Tibial artery (tissue), 4 donors: ENCODE data around the gene TMEM213.

Experiments used
- DNase-seq, 2 donors: peaks; one replicate each; pipeline ENCODE4 v3.0.0-alpha.2; 2019
- H3K27ac ChIP-seq, 2 donors: fragments of 200-600 bp; sonication (generic) in 1 of 2; 1 replicate in 1 of 2; 2 replicates in 1 of 2; pipeline ENCODE4 v1.5.1; 2018 to 2019; ENCODE audit warnings: mild to moderate bottlenecking in 1 of 2
- H3K27me3 ChIP-seq, 2 donors: fragments of 200-600 bp; sonication (generic) in 1 of 2; one replicate each; pipeline versions ENCODE4 v1.5.1 to v1.6.0; 2016 to 2019
- H3K36me3 ChIP-seq, 3 donors: fragments of 200-600 bp; sonication (generic) in 2 of 3; one replicate each; pipeline ENCODE4 v1.5.1; 2016 to 2019; ENCODE audit warnings: mild to moderate bottlenecking in 2 of 3
- H3K4me1 ChIP-seq, 4 donors: fragments of 200-600 bp; sonication (generic) in 2 of 4; 1 replicate in 3 of 4; 2 replicates in 1 of 4; pipeline ENCODE4 v1.5.1; 2016 to 2019
- H3K4me3 ChIP-seq, 2 donors: fragments of 200-600 bp; sonication (generic) in 1 of 2; 1 replicate in 1 of 2; 2 replicates in 1 of 2; pipeline ENCODE4 v1.5.1; 2018 to 2019; ENCODE audit warnings: mild to moderate bottlenecking in 2 of 2
- H3K9me3 ChIP-seq, 3 donors: fragments of 200-600 bp; sonication (generic) in 1 of 3; one replicate each; pipeline ENCODE4 v1.5.1; 2016 to 2019
- intact Hi-C: fragments of 100-400 bp; cut with DNase I; formaldehyde crosslinking; loops from one replicate; pipeline ENCODE4 v1.15.0; 2023; ENCODE audit warnings: low total_unique reads
- TF ChIP-seq, protein P1 (sequence below), 2 experiments: fragments of 200-600 bp in 1 of 2; fragments of 450-650 bp in 1 of 2; IDR thresholded peaks; one replicate each; pipeline ENCODE4 v1.5.1; 2017 to 2019; ENCODE audit warnings: antibody characterized with exemption in 2 of 2, mild to moderate bottlenecking in 1 of 2, moderate library complexity in 1 of 2

Gene TMEM213

DNA sequence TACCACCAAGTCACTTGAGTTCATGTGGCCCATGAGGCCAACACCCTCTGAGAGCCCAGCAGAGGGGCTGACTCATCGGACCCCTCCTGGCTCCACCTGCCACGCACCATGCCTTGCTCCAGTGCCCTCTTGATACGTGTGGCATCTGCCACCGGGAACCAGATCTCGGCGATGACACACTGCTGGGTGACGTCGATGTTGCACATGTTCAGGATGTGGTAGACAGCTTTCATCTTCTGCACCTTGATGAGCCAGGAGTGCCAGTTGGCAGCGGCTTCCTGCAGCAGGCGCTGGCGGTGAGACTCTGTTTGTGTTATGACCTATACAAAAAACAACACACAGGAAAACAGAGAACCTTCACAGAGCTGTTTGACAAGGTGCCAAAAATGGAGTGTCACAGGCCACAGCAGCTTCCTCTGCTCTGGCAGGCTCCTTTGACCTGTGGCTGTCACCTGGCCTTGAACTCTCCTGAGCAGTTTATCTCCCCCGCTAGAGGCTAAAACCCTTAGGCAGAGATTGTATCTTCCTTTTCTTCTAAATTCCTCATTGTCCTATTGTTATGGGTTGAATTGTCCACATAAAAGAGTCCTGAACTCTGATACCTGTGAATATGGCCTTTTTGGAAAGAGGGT is 45.2 kb upstream of the TMEM213 start:
- peaks cover 0 to 9% of the 10 kb centered on the region in 2 donors for H3K27me3 ChIP-seq
- no peaks in the 10 kb centered on the region for H3K9me3 ChIP-seq
- H3K27ac ChIP-seq = no peak overlapping the region
- intact Hi-C loops = no loop called here
- peak in 1 of 2 donors; percentile 20 for DNase-seq
- H3K4me1 ChIP-seq = no peaks in the 10 kb centered on the region
- no peaks in the 10 kb centered on the region for H3K36me3 ChIP-seq
- TF ChIP-seq, protein P1, sequence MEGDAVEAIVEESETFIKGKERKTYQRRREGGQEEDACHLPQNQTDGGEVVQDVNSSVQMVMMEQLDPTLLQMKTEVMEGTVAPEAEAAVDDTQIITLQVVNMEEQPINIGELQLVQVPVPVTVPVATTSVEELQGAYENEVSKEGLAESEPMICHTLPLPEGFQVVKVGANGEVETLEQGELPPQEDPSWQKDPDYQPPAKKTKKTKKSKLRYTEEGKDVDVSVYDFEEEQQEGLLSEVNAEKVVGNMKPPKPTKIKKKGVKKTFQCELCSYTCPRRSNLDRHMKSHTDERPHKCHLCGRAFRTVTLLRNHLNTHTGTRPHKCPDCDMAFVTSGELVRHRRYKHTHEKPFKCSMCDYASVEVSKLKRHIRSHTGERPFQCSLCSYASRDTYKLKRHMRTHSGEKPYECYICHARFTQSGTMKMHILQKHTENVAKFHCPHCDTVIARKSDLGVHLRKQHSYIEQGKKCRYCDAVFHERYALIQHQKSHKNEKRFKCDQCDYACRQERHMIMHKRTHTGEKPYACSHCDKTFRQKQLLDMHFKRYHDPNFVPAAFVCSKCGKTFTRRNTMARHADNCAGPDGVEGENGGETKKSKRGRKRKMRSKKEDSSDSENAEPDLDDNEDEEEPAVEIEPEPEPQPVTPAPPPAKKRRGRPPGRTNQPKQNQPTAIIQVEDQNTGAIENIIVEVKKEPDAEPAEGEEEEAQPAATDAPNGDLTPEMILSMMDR (IDR thresholded peaks at IDR 0.05) = no peak
- H3K4me3 ChIP-seq = no peak overlapping the region

DNA sequence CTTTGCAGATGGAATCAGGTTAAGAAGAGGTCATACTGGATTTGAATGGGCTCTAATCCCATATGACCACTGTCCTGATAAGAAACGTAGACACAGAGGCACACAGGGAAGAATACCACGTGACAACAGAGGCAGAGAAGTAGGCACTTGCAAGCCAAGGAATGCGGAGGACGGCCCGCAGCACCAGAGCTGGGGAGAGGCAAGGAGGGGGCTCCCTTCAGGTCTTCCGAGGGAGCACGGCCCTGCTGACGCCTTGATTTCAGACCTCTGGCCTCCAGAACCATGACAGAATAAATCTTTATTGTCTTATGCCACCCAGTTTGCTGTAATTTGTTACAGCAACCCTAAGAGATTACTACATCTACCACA is 44.7 kb upstream of the TMEM213 start:
- Histone ChIP-seq H3K4me3 (no peak overlapping the region), H3K27me3 (peaks cover 0 to 9% of the 10 kb centered on the region in 2 donors), H3K36me3 (no peaks in the 10 kb centered on the region), H3K9me3 (no peaks in the 10 kb centered on the region), H3K27ac (no peak overlapping the region), H3K4me1 (no peaks in the 10 kb centered on the region)
- TF ChIP-seq, protein P1 (IDR thresholded peaks at IDR 0.05) = no peak
- no peak for DNase-seq
- intact Hi-C loops = no loop called here

DNA sequence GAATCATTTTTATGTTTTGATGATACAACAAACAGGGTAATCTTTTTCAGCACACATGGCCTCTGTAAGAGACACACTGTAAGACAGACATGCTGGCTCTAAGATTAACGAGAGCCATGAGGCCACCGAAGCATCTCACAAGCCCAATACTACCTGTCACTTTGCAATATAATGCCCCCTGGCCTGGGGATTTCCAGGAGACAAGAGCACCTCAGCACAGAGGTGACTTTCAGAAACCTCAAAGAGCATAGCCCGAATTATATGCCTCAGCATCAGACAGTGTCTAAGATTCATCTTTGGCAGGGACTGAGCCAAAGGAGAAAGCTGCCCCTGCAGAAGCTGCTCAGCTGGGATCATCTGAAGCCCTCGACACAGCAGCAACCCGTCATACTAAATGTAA is 44.2 kb upstream of the TMEM213 start:
- TF ChIP-seq, protein P1 (IDR thresholded peaks at IDR 0.05) = no peak
- no peaks in the 10 kb centered on the region for H3K9me3 ChIP-seq
- no peak for DNase-seq
- intact Hi-C loops = no loop called here
- no peak overlapping the region for H3K27ac ChIP-seq
- H3K4me3 ChIP-seq = no peak overlapping the region
- peaks cover 0 to 9% of the 10 kb centered on the region in 2 donors for H3K27me3 ChIP-seq
- H3K4me1 ChIP-seq = no peaks in the 10 kb centered on the region
- no peaks in the 10 kb centered on the region for H3K36me3 ChIP-seq

DNA sequence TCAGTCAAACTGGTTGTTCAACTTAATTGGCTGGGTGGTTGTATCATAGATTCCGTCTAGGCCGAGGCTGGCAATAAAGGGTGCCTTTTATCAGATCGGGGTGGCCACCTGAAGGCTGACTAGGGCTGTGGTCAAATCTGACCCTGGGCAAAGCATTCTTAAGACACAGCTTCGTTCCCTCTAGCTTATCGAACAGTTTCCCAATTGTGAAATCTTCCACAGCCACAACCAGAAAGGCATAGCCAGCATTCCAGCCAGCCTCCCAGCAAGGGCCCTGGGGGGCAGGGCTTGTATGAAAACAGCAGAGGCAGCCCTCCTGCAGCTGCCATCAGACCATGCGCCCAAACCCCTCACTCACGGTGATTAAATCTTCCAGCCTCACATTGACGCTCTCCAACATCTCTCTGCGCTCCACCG is 42.5 kb upstream of the TMEM213 start:
- intact Hi-C loops = no loop called here
- DNase-seq = no peak
- no peak overlapping the region for H3K27ac ChIP-seq
- H3K4me3 ChIP-seq = no peak overlapping the region
- TF ChIP-seq, protein P1 (IDR thresholded peaks at IDR 0.05) = no peak
- H3K27me3 ChIP-seq = peaks cover 0 to 9% of the 10 kb centered on the region in 2 donors
- no peaks in the 10 kb centered on the region for H3K36me3 ChIP-seq
- no peaks in the 10 kb centered on the region for H3K4me1 ChIP-seq
- no peaks in the 10 kb centered on the region for H3K9me3 ChIP-seq

DNA sequence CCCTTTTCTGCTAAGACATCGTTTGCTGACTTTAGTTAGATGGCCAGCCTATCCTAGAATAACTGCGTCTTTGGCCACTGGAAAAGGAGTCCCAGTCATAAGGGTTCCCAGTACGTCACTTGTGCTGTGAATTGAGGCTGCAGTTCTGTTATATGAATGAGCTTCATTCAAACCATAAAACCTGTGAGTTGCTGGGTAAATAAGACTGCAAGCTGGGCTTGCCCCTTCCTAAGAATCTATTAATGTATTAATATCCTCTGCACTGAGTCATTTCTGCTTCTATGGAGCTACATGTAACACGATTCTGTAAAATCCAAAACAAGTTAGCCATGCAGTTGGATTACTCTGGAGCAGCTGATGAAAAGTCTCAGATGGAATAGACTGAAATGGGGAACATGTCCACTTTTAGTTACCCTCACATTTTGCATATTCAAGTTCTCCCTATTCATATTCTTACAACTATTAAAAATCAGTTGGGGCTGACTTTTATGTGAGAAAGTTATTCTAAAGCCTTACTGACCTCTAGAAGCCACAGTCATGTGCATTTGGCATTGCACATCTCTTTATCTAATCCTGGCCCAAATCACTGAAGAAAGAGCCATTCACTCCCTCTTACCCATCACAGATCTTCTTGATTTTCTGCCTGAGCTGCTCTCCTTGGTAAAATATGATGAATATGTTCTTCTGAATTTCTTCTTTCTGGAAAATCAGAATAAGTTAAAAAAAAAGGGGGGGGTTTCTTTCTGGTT is 41.8 kb upstream of the TMEM213 start:
- H3K4me3 ChIP-seq = no peak overlapping the region

More for the DNA sequence above, 41.8 kb upstream of the TMEM213 start:
- Histone ChIP-seq H3K9me3 (no peaks in the 10 kb centered on the region), H3K27ac (no peak overlapping the region), H3K4me1 (no peaks in the 10 kb centered on the region), H3K36me3 (no peaks in the 10 kb centered on the region), H3K27me3 (peaks cover 0 to 8% of the 10 kb centered on the region in 2 donors)
- peak in 1 of 2 donors; percentile 5 for DNase-seq
- TF ChIP-seq, protein P1 (IDR thresholded peaks at IDR 0.05) = no peak
- intact Hi-C loops = no loop called here
